ENCODE results near the gene ITGB8. TPM values are rescaled to one million over a fixed set of nuclear protein-coding genes. Genes with fewer than 3 reads are reported as not detected.

ITGB8 gene
- polyA plus RNA-seq, 1 donor from 2014 or later: 12.2 TPM

GRCh38 chr7:20310301-20310700, 20.4 kb upstream of the ITGB8 start:
- Histone ChIP-seq H3K79me2 (replicated peaks; ENCODE audit: insufficient read depth, low read length) (no peaks in the 10 kb centered on the region), H3K9me2 (ENCODE audit: insufficient read depth, low read length) (no peaks in the 10 kb centered on the region), H3K4me3 (ENCODE audit: low read length) (no peak overlapping the region), H3K36me3 (ENCODE audit: insufficient read depth, low read length) (no peaks in the 10 kb centered on the region), H3K27ac (ENCODE audit: low read length) (no peak overlapping the region), H3F3A (ENCODE audit: insufficient read depth, low read length, poor library complexity, severe bottlenecking) (no peaks in the 10 kb centered on the region), H3K27me3 (ENCODE audit: insufficient read depth, low read depth, low read length) (no peaks in the 10 kb centered on the region), H3K4me2 (ENCODE audit: low read length) (no peak overlapping the region), H4K20me1 (ENCODE audit: insufficient read depth) (no peaks in the 10 kb centered on the region), H2AFZ (ENCODE audit: low read depth, low read length) (no peak overlapping the region), H3K9me3 (ENCODE audit: low read length) (no peaks in the 10 kb centered on the region), H3K9ac (ENCODE audit: low read length) (no peak overlapping the region)
- TF ChIP-seq CTCF (IDR thresholded peaks at IDR 0.05; ENCODE audit: poor library complexity, severe bottlenecking): no peak
- no peak for TF ChIP-seq EP300 (conservative IDR thresholded peaks at IDR 0.05; ENCODE audit: poor library complexity, severe bottlenecking)
- no peak for TF ChIP-seq MXI1 (conservative IDR thresholded peaks at IDR 0.05; ENCODE audit: poor library complexity, severe bottlenecking)
- no peak for TF ChIP-seq RAD21 (conservative IDR thresholded peaks at IDR 0.05)
- no peak for TF ChIP-seq EZH2 (IDR thresholded peaks at IDR 0.05; ENCODE audit: borderline replicate concordance, insufficient read depth, low read length, poor library complexity, severe bottlenecking)
- no peak for TF ChIP-seq REST (IDR thresholded peaks at IDR 0.05; ENCODE audit: borderline replicate concordance)
- TF ChIP-seq SMC3 (conservative IDR thresholded peaks at IDR 0.05; ENCODE audit: poor library complexity): no peak
- no peak for TF ChIP-seq POLR2AphosphoS5 (IDR thresholded peaks at IDR 0.05)
- no peak for TF ChIP-seq TAF1 (IDR thresholded peaks at IDR 0.05; ENCODE audit: low read depth)

GRCh38 chr7:20310963-20311742, 19.5 kb upstream of the ITGB8 start:
- Histone ChIP-seq H3K4me3 (ENCODE audit: low read length) (no peak overlapping the region), H3K9ac (ENCODE audit: low read length) (no peak overlapping the region), H4K20me1 (ENCODE audit: insufficient read depth) (no peaks in the 10 kb centered on the region), H3F3A (ENCODE audit: insufficient read depth, low read length, poor library complexity, severe bottlenecking) (no peaks in the 10 kb centered on the region), H3K27me3 (ENCODE audit: insufficient read depth, low read depth, low read length) (no peaks in the 10 kb centered on the region), H3K36me3 (ENCODE audit: insufficient read depth, low read length) (no peaks in the 10 kb centered on the region), H3K79me2 (replicated peaks; ENCODE audit: insufficient read depth, low read length) (no peaks in the 10 kb centered on the region), H3K9me2 (ENCODE audit: insufficient read depth, low read length) (no peaks in the 10 kb centered on the region), H3K4me2 (ENCODE audit: low read length) (no peak overlapping the region), H3K27ac (ENCODE audit: low read length) (no peak overlapping the region), H2AFZ (ENCODE audit: low read depth, low read length) (no peak overlapping the region), H3K9me3 (ENCODE audit: low read length) (no peaks in the 10 kb centered on the region)
- TF ChIP-seq MXI1 (conservative IDR thresholded peaks at IDR 0.05; ENCODE audit: poor library complexity, severe bottlenecking) (no peak), EP300 (conservative IDR thresholded peaks at IDR 0.05; ENCODE audit: poor library complexity, severe bottlenecking) (no peak), SMC3 (conservative IDR thresholded peaks at IDR 0.05; ENCODE audit: poor library complexity) (peak; percentile 78), CTCF (IDR thresholded peaks at IDR 0.05; ENCODE audit: poor library complexity, severe bottlenecking) (peak; percentile 74), RAD21 (conservative IDR thresholded peaks at IDR 0.05) (peak; percentile 78), TAF1 (IDR thresholded peaks at IDR 0.05; ENCODE audit: low read depth) (no peak)
